ENCODE data around the gene TACO1.

The TACO1 gene

DNA sequence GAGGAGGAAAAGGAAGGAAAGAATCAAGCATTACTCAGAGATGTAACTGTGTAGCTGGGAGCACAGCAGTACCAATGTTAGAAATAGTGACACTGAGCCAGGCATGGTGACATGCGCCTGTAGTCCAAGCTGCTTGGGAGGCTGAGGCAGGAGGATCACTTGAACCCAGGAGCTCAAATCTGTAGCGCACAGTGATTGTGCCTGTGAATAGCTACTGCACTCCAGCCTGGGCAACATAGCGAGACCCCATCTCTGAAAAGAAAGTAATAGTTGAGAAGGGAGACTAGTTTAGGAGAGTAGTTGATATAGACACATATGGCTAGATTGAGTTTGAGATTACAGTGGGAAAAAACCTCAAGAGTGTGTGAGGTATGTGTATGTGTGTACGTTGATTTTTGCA lies 39.3 kb downstream of the TACO1 start:
- DNase-seq (ENCODE audit: low spot score) = no peak

DNA sequence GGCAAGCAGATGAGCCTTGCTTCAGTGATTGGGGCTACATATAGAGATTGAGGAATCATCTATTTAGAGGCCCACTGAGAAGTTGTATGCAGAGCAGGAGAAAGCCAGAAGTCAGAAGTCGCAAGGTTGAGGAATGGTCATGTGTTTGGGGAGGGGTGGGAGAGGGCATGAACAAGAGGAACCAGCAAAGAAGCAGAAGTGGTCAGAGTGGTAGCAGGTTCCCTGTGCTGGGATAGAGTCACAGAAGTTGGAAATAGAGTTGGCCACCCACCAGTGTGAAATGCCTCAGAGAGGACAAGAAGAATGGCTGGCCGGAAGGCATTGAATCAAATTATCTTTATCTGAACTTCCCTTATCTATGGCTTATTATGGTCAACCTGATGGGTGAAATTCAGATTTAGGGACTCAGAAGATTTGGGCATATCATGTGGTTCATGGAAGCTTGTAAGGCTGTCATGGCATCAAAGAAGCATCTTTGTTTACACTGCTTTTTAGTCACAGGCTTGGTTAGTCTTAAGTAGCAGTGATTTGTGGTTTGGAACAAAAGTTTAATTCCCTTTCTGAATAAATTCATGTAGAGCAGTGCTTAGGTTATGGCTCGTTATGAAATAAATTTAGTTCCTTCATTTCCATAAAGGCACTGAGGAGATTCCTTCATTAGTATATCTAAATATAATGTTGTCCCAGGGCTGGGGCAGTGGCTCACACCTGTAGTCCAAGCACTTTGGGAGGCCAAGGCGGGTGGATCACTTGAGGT lies 41.2 kb downstream of the TACO1 start:
- DNase-seq (ENCODE audit: low spot score) = no peak

DNA sequence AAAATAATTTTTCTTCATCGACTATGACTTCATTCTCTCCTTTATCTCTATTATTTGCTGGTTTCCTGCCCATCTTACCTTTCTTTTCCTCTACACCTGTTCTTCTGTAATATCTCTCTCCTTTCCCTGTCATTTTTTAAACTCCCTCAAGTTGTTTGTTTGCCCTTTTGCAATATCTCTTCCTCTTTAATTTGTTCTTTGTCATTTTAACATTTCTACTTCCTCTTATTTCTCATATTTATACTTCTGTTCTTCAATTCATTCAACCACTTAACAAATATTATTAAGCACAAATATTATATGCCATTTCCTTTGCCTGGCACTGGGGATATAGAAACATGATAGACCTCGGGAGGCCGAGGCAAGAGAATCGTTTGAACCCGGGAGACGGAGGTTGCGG lies 44.2 kb downstream of the TACO1 start:
- no peak for DNase-seq (ENCODE audit: low spot score)

DNA sequence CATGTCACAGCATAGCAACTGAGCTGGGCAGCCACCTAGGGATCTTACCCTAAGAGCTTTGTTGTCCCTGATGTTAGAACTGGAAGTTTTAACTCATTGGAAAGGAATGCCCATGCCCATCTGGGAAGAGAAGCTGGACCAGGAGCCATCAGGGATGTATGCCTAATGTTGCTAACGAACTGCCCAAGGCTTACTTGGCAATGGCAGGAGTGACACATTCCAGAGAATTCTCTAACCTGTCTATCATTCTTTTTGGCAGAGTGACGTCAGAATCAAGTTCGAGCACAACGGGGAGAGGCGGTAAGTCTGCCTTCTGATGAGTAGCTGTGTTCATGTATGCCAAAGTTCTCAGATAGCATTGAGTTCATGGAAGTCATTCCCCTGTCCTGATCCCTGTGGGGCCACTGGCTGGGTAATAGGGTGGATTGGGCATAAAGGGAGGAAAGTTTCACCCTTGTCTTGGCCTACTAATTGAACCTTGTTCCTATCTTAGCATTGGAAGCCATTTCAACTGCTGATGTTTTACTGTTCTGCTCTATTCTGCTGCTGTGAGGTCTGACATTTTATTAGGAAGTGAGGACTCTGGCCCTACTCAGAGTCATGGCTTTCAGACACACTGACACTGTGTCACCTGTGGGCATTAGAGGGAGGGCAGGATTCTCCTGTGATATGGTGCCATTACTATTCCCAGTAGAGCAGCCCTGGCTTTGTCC lies 45.2 kb downstream of the TACO1 start:
- no peak for DNase-seq (ENCODE audit: low spot score)

DNA sequence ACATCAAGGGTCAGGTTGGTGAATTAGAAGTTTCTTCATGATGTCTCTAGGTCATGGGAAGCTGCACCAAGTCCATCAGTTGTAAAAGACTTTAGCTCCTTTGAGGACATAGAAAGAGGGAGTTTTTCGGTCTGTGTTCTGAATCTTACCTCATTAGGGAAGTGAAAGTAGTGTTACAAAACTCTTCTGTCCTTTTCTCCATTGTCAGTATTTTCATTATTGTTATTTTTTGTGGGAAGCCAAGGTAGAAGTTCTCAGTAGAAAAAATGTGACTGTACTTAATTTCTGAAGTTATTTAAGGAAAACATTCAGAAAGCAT lies 45.8 kb downstream of the TACO1 start:
- DNase-seq (ENCODE audit: low spot score) = no peak

DNA sequence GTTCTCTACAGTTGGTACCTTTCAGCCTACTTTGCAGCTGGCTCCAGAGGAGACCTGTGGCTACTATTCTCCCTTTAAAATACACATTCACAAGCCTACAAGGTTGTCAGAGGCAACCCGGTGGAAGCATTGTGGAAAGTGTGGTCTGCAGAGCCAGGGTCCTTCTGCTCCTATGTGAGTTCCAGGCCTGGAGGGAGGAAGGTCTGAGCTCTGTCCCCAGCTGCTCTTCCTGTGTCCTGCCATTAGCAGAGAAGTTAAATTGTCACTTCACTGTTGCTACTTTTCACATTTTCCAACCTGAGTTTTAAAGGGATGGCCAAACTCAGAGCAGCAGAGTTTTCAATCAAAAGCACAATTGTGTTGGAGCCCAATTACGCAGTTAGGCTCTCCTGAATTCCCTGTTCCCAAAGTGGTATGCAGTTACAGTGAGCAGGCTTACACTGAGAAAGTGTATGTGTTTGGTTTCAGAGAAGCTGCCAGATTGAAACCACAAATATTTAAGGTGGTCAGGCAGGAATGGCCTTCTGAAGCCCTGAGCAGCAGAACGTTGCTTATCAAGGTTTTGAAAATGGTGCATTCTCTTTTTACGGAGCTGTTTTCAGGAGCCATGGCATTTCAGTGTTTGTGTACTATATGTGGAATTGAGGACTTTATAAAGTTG lies 46.5 kb downstream of the TACO1 start:
- DNase-seq (ENCODE audit: low spot score) = no peak

DNA sequence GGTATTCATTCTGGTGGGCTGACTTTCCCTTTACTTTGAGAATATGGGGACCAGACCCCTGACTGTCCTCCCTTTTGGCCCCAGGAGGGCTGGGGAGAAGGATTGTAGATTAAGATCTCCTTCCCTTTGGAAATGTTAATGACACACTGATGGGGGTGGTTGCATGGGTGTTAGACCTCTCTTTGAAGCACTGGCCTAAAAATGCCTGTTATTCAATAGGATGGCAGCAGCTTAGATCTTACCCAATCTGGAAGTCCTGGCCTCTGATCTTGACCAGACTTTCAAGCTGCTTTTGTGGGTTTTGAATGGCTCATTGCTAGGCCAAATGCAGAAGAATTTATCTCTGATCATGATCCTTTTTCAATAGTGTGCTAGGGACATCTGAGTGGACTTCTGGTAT lies 47.2 kb downstream of the TACO1 start:
- no peak for DNase-seq (ENCODE audit: low spot score)

DNA sequence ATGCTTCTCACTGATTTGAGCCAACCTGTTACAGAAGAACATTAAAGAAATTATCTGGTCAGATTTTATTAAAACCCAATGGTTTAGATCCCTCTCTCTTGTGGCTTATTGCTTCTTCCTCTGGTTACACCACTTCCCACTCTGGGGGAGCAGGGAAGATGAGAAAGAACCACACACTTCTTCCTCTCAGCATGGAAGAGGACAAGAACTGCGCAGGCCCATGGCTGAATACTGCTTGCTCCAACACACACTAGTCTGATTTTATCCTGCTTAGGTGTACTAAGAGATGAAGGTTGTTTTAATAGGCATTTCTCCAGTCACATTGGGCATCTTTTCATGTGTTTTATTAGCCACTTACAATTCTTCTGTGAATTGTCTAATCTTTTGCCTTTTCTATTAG lies 49.1 kb downstream of the TACO1 start:
- no peak for DNase-seq (ENCODE audit: low spot score)

DNA sequence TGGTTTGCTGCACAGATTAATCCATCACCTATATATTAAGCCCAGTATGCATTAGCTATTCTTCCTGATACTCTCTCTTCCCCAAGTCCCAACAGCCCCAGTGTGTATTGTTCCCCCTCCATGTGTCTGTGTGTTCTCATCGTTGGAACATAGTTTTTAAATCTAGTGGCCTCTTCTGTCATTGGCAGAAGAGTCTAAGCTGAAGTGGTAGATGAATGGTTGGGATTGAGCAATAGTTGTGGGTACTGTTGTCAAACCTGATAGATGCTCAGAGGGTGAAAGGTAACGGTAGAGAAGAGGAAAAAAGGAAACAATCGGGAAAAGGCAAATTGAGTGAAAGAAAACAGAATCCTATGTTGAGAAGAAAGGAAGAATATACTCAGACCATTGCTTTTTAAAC lies 51.4 kb downstream of the TACO1 start:
- DNase-seq (ENCODE audit: low spot score) = no peak

DNA sequence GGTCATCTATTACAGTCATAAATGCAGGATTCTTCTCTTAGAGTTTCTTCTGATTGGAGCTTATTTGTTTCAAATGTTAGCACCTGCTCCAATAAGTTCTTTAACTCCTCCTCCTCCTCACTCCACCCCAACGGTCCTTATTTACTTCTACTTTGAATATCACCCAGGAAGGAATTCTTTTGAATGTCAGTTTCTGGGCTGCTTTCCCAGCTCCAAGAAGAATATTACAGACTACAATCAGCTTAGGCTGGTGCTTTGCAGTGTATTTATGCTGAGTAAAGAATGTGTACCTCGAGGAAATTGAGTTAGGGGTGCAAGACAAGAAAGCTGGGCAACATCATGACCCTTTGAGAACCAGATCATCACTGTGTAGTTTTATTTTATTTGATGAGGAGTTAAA lies 52.4 kb downstream of the TACO1 start:
- no peak for DNase-seq (ENCODE audit: low spot score)

DNA sequence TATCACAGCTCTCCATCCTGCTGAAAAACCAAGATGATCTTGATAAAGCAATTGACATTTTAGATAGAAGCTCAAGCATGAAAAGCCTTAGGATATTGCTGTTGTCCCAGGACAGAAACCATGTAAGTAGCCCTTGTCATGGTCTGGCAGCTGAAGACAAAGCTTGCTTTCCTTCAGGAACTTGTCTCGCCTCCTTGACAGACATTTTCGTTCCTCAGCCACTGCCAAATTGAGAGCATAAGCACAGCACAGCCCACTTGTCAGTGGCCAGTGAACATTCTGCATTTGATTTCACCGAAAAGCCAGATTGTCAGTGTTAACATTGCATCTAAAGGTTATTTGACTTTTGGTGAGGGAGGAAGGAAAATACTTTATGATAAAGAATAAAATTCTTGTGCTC lies 57.1 kb downstream of the TACO1 start:
- DNase-seq (ENCODE audit: low spot score) = no peak

Data from D341Med (cell line).